ENCODE measurements around the gene OCEL1.

OCEL1 gene

DNA sequence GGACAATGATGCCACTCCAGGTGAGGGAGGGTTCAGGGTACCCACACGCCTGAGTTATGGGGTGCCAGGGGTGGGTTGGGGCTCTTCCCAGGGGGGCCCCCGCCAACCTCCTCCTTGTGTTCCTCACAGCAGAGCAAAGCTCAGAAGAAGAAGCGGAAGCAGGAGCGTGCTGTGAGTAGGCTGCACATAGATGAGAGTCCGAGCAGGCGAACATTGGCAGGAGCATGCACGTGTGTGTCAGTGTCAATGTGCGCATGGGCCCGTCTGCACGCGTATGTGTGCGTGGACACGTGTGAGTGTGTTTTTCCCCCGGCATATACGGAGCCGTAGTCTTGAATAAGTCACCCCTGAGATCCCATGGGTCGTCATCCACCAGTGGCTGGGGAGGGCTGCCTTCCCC lies 23.3 kb upstream of the OCEL1 start:
- DNase-seq (ENCODE audit: low spot score in 2 of 2) = no peak
- Mint-ChIP-seq H3K4me3 (no peak overlapping the region), H3K27ac (no peak overlapping the region), H3K36me3 (peaks cover 17% of the 10 kb centered on the region), H3K9me3 (no peaks in the 10 kb centered on the region), H3K4me1 (no peaks in the 10 kb centered on the region)
- no peak for ATAC-seq

DNA sequence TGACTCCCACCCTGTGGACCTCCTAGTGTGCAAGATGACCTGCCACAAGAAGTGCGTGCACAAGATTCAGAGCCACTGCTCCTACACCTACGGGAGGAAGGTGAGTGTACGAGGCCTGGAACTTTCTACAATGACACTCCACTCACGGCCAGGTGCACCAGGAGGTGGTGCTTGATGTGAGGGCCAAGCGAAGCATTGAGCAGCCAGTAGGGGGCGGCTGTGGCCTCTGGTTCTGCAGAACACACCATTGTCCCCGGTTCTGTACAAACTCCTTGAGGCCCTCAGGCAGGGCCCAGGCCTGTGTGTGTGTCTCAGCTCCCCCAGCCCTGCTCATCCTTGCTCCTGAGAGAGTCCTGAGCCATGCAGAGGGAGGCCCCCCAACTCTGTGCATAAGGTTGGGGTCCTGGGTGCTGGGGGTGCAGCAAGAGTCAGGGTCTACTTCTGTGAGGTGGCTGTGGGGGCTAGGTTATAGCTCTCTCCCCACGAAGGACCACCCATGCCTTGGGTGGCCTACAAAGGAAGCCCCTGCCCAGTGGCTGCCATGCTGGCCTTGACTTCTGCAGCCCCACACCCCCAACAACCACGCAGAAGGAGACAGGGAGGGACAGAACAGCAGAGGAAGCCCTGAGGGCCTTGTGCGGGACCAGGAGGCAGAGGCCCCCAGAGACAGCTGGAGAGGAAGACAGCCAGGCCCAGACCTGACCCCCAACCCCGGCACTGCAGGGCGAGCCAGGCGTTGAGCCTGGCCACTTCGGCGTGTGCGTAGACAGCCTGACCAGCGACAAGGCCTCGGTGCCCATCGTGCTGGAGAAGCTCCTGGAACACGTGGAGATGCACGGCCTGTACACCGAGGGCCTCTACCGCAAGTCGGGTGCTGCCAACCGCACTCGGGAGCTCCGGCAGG lies 20.5 kb upstream of the OCEL1 start:
- Mint-ChIP-seq H3K36me3 (peaks cover 43% of the 10 kb centered on the region), H3K27ac (no peak overlapping the region)
- ATAC-seq = peak; percentile 60

DNA sequence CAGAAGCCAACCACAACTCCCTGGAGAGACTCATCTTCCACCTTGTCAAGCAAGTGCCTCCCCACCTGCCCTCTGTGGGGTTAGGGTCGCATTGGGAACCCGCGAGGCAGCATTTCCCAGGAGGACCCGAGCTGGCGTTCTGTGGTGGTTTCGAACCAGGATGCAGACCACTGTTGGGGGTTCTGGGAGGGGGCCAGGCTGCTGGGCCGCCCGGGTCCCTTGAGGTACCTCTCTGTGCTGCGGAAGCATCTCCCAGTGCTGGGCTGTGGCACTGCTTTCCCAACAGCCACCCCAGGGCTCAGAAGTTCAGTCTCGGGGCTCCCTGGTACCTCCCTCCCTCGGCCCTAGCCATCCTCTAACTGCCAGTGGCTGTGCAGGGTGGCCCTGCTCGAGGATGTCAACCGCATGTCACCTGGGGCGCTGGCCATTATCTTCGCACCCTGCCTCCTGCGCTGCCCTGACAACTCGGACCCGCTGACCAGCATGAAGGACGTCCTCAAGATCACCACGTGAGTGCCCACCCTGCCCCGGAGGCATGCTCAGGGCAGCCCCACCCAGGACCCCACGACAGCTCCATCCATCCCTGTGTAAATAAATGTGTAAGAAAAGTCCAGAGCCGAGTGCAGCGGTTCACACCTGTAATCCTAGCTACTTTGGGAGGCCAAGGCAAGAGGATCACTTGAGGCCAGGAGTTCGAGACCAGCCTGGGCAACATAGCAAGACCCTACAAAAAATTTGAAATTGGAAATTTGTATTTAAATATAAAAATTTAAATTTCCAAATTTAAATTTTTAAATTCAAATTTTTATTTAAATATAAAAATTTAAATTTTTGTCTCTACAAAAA lies 19.1 kb upstream of the OCEL1 start:
- ATAC-seq (no peak), DNase-seq (ENCODE audit: low spot score in 2 of 2) (no peak)
- Mint-ChIP-seq H3K9me3 (no peaks in the 10 kb centered on the region), H3K4me1 (peaks cover 11% of the 10 kb centered on the region), H3K36me3 (peaks cover 57% of the 10 kb centered on the region), H3K27ac (no peak overlapping the region), H3K4me3 (no peak overlapping the region)

More for the DNA sequence above, 20.5 kb upstream of the OCEL1 start:
- Mint-ChIP-seq H3K4me3 (no peak overlapping the region), H3K4me1 (peaks cover 11% of the 10 kb centered on the region), H3K9me3 (no peaks in the 10 kb centered on the region)
- peak in 1 of 2 donors; percentile 28 for DNase-seq (ENCODE audit: low spot score in 2 of 2)

DNA sequence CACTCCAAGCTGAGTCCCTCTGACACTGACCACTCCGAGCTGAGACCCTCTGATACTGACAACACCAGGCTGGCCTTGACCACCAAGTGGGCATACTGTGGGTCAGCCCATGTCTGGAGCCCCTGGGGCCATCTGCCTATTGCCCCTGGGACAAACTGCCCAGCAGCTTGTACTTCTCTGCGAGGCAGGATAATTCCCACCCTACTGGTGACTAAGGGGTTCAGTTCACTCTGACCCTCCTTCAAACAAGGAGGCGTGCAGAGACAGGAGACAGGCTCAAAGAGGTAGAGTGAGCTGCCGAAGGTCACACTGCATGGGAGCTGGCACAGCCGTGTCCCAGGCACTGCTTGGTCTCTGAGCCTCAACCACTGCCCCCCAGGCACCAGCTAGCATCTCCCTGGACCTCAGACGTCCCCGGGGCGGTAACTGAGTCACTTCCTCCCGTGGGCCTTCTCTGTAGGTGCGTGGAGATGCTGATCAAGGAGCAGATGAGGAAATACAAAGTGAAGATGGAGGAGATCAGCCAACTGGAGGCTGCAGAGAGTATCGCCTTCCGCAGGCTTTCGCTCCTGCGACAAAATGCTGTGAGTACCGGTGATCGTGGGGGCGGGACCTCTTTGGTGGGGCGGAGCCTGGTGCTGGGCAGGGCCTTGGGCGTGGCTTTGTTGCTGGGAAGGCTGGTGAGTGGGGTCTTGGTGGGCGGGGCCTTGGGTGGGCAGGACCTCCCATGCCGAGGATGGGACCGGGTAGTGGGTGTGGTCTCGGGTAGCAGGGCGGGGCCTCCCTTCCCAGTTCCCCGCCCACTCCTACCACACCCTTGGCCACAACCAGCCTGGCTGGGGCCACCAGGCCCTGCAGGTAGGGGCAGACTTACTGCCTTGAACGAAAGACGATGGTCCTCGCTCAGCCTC lies 16.6 kb upstream of the OCEL1 start:
- DNase-seq (ENCODE audit: low spot score in 2 of 2) (peak in 1 of 2 donors; percentile 70), ATAC-seq (peak; percentile 57)
- Mint-ChIP-seq H3K36me3 (peaks cover 81% of the 10 kb centered on the region), H3K4me3 (no peak overlapping the region), H3K4me1 (peaks cover 12% of the 10 kb centered on the region), H3K27ac (peak overlapping the region; percentile 92), H3K9me3 (no peaks in the 10 kb centered on the region)

DNA sequence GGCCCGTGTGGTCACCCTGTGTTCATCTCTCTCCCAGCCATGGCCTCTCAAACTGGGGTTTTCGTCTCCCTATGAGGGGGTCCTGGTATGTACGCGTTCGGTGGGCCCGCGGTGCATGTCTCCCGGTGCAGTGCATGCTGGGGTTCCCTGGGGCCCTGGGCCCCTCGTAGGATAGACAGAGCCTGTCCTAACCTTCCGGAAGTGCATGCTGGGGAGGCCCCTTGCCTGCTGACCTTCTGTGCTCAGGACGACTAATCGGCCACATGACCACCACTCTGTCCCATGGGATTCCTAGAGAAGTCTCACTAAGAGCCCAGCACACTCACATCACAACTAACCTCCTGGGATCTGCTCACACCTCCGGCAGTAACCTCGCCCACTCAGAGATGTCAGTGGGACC lies 15.7 kb upstream of the OCEL1 start:
- Mint-ChIP-seq H3K27ac (peak overlapping the region; percentile 92), H3K36me3 (peaks cover 87% of the 10 kb centered on the region), H3K9me3 (no peaks in the 10 kb centered on the region), H3K4me1 (peaks cover 21% of the 10 kb centered on the region), H3K4me3 (no peak overlapping the region)
- ATAC-seq = no peak
- DNase-seq (ENCODE audit: low spot score in 2 of 2) = no peak

GRCh38 chr19:17211547-17212446 lies 14.2 kb upstream of the OCEL1 start:
- no peak for DNase-seq (ENCODE audit: low spot score in 2 of 2)
- no peak for ATAC-seq
- Mint-ChIP-seq H3K9me3 (no peaks in the 10 kb centered on the region), H3K4me3 (no peak overlapping the region), H3K27ac (no peak overlapping the region), H3K4me1 (peaks cover 22% of the 10 kb centered on the region), H3K36me3 (peaks cover 90% of the 10 kb centered on the region)

DNA sequence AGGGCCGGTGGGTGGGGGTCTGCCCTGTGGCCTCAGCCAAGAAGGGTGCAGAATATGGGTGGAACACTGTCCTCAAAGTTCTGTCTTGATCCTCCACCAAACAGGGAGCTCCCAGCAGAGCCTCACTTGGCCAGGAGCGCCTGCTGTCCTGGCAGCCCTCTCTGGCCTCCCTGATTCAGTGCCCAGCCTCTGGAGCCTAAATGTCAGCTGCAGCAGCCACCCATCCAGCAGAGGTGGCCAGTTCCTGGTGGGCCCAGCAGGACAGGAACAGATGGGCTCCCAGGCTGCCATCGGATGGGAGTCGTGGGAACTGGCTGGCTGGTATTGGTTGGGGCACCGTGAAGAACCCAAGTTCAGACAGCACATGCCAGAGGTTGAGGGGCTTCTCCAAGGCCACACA lies 12.7 kb upstream of the OCEL1 start:
- ATAC-seq (no peak), DNase-seq (ENCODE audit: low spot score in 2 of 2) (no peak)
- Mint-ChIP-seq H3K36me3 (peaks cover 91% of the 10 kb centered on the region), H3K4me1 (peaks cover 22% of the 10 kb centered on the region), H3K27ac (peak overlapping the region; percentile 54), H3K4me3 (no peak overlapping the region), H3K9me3 (no peaks in the 10 kb centered on the region)

DNA sequence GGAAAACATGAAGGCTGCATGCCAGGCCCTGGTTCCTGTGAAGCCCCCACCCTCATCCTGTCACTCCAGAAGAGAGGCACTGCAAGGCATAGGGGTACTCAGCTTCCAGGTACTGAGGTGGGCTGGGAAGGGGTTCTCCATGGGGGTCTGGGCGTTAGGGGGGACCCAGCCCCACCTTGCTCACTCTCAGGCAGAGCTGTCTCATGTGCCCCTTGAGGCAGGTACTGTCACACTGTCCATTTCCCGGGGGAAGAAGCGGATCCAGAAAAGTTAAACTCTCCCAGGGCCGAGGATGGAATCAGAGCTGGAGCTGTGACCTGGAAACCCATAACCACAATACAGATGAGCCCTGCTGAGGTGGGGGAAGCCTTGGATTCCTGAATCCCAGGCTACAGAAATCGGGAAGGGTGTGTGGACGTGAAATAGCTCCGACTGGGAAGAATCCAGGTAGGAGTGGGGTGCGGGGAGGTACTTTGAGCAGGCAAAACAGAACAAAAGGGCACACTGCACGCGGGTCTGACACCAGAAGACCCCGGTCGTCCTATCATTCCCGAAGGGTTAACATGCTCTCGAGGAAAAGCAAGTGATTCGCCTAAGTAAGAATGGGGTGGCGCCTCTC lies 11.4 kb upstream of the OCEL1 start:
- no peaks in the 10 kb centered on the region for H3K9me3 Mint-ChIP-seq
- H3K36me3 Mint-ChIP-seq = peaks cover 91% of the 10 kb centered on the region
- peak overlapping the region; percentile 96 for H3K27ac Mint-ChIP-seq
- peak overlapping the region; percentile 78 for H3K4me3 Mint-ChIP-seq
- H3K4me1 Mint-ChIP-seq = peaks cover 12% of the 10 kb centered on the region
- no peak for DNase-seq (ENCODE audit: low spot score in 2 of 2)
- no peak for ATAC-seq

DNA sequence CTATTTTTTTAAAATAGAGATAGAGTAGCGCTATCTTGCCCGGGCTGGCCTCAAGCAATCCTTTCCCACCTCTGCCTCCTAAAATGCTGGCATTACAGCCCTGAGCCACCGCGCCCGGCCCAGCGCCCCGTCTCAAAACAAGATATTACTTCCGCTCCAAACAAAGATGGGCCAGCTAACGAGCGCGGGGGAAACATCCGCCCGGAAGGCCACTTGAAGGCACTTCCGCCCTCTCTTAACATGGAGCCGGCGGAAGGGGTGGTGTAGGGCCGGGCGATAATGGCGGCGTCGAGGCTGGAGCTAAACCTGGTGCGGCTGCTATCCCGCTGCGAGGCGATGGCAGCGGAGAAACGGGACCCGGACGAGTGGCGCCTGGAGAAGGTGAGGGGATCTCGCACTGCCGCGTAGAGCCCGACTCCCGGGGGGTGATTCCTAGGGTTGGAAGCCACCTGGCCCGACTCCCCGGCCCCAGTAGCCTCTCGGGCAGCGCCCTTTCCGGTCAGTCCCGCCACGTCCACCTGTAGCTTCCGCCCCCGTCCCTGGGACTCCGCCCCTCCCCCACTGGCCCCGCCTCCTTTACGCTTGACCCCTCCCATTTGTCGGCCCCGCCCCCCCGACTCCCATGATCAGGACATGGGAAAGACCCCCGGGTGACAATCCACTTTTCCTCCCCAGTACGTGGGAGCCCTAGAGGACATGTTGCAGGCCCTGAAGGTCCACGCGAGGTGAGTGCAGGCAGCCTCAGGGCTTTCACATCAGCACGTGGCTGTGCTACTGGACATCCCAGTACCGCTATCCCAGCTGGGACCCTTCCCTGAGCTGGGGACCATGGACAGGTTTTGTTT lies 10.7 kb upstream of the OCEL1 start, which contains the start of gene USE1:
Gene USE1 (plus strand): TSS at position 231 of the 845 bp plus-strand sequence. CDS start 49 bp downstream, at position 280.
- H3K36me3 Mint-ChIP-seq = peaks cover 87% of the 10 kb centered on the region
- ATAC-seq = peak; percentile 97
- peak within 1 kb of the TSS; percentile 96 for H3K27ac Mint-ChIP-seq
- peaks cover 12% of the 10 kb centered on the region for H3K4me1 Mint-ChIP-seq
- H3K9me3 Mint-ChIP-seq = no peaks in the 10 kb centered on the region
- H3K4me3 Mint-ChIP-seq = peak within 1 kb of the TSS; percentile 78
- DNase-seq (ENCODE audit: low spot score in 2 of 2) = peak; percentile 70 to 90

- Mint-ChIP-seq H3K36me3 (peaks cover 79% of the 10 kb centered on the region), H3K4me1 (peaks cover 12% of the 10 kb centered on the region), H3K9me3 (no peaks in the 10 kb centered on the region), H3K4me3 (peak overlapping the region; percentile 78), H3K27ac (peak overlapping the region; percentile 96)
- ATAC-seq (no peak), DNase-seq (ENCODE audit: low spot score in 2 of 2) (no peak)
Measured at GRCh38 chr19:17216058-17216670, 9.9 kb upstream of the OCEL1 start.

GRCh38 chr19:17219286-17219685 lies 6.7 kb upstream of the OCEL1 start:
- Mint-ChIP-seq H3K4me3 (no peak overlapping the region), H3K27ac (no peak overlapping the region), H3K9me3 (no peaks in the 10 kb centered on the region), H3K4me1 (peaks cover 11% of the 10 kb centered on the region), H3K36me3 (peaks cover 49% of the 10 kb centered on the region)
- ATAC-seq (no peak), DNase-seq (ENCODE audit: low spot score in 2 of 2) (no peak)

- Mint-ChIP-seq H3K4me3 (no peak overlapping the region), H3K36me3 (peaks cover 43% of the 10 kb centered on the region), H3K9me3 (no peaks in the 10 kb centered on the region), H3K4me1 (peaks cover under 1% of the 10 kb centered on the region), H3K27ac (no peak overlapping the region)
- no peak for DNase-seq (ENCODE audit: low spot score in 2 of 2)
- peak; percentile 11 for ATAC-seq
Measured at GRCh38 chr19:17220207-17220758, 5.7 kb upstream of the OCEL1 start.

Data from stimulated activated effector memory CD8-positive, alpha-beta T cell treated with anti-CD3 and anti-CD28 coated beads, Interleukin-12 subunit alpha, Interleukin-12 subunit beta, amount 100 ng/mL, for 72 hours (primary cell).